DND-41 (cell line): ENCODE data around the gene NFATC2.

ENCODE experiments used
- ATAC-seq: fragments of 200-7000 bp; cut with Tn5 transposase; 3 replicates; pipeline ENCODE4 v1.9.1; 2021; ENCODE audit warnings: low read depth; ENCODE audit not compliant: insufficient read depth
- DNase-seq: peaks from one replicate; pipeline ENCODE4 v3.0.0-alpha.2; 2020
- H2AFZ ChIP-seq: 2 replicates; pipeline ENCODE4 v1.6.0; 2012; ENCODE audit warnings: low read depth, low read length
- H3K27ac ChIP-seq: 2 replicates; pipeline ENCODE4 v1.5.1; 2012; ENCODE audit warnings: low read length, inconsistent platforms
- H3K27me3 ChIP-seq: fragments of 200-600 bp; sonication (generic); 2 replicates; pipeline ENCODE4 v1.6.0; 2012; ENCODE audit warnings: low read length, mild to moderate bottlenecking, inconsistent platforms; ENCODE audit not compliant: insufficient read depth, poor library complexity
- H3K36me3 ChIP-seq: 2 replicates; pipeline ENCODE4 v1.5.1; 2012; ENCODE audit warnings: low read length, inconsistent platforms; ENCODE audit not compliant: insufficient read depth
- H3K4me1 ChIP-seq: 2 replicates; pipeline ENCODE4 v1.5.1; 2012; ENCODE audit warnings: mild to moderate bottlenecking, low read length; ENCODE audit not compliant: insufficient read depth
- H3K4me2 ChIP-seq: 2 replicates; pipeline ENCODE4 v1.6.0; 2012; ENCODE audit warnings: mild to moderate bottlenecking, moderate library complexity, low read length, inconsistent platforms; ENCODE audit not compliant: insufficient read depth
- H3K4me3 ChIP-seq, 2 experiments: fragments of 200-600 bp in 1 of 2; shearing (Covaris generic) in 1 of 2; 2 replicates each; pipeline ENCODE4 v1.5.1; 2012 to 2016; ENCODE audit warnings: inconsistent platforms in 2 of 2, low read length in 2 of 2, mild to moderate bottlenecking in 2 of 2, low read depth in 1 of 2, moderate library complexity in 1 of 2
- H3K79me2 ChIP-seq: 2 replicates; pipeline ENCODE4 v1.6.0; 2012; ENCODE audit warnings: low read length, inconsistent platforms; ENCODE audit not compliant: insufficient read depth
- H3K9ac ChIP-seq: 2 replicates; pipeline ENCODE4 v1.6.0; 2012; ENCODE audit warnings: low read depth, mild to moderate bottlenecking, inconsistent platforms, low read length, moderate library complexity
- H3K9me3 ChIP-seq: 2 replicates; pipeline ENCODE4 v1.5.1; 2012; ENCODE audit warnings: low read length, moderate library complexity, mild to moderate bottlenecking, inconsistent platforms; ENCODE audit not compliant: insufficient read depth, severe bottlenecking
- H4K20me1 ChIP-seq: 2 replicates; pipeline ENCODE4 v1.6.0; 2012; ENCODE audit warnings: low read length; ENCODE audit not compliant: insufficient read depth
- EZH2 ChIP-seq: IDR thresholded peaks from 3 replicates; pipeline ENCODE4 v1.6.1; 2012; ENCODE audit warnings: borderline replicate concordance, low read depth, mild to moderate bottlenecking, moderate library complexity, low read length, inconsistent platforms; ENCODE audit not compliant: severe bottlenecking
- TF ChIP-seq, protein P1 (sequence below): IDR thresholded peaks from 2 replicates; pipeline ENCODE4 v1.5.1; 2012; ENCODE audit warnings: borderline replicate concordance, low read length, moderate library complexity, mild to moderate bottlenecking; ENCODE audit not compliant: poor library complexity, severe bottlenecking; ENCODE audit errors: extremely low read depth

The NFATC2 gene

DNA sequence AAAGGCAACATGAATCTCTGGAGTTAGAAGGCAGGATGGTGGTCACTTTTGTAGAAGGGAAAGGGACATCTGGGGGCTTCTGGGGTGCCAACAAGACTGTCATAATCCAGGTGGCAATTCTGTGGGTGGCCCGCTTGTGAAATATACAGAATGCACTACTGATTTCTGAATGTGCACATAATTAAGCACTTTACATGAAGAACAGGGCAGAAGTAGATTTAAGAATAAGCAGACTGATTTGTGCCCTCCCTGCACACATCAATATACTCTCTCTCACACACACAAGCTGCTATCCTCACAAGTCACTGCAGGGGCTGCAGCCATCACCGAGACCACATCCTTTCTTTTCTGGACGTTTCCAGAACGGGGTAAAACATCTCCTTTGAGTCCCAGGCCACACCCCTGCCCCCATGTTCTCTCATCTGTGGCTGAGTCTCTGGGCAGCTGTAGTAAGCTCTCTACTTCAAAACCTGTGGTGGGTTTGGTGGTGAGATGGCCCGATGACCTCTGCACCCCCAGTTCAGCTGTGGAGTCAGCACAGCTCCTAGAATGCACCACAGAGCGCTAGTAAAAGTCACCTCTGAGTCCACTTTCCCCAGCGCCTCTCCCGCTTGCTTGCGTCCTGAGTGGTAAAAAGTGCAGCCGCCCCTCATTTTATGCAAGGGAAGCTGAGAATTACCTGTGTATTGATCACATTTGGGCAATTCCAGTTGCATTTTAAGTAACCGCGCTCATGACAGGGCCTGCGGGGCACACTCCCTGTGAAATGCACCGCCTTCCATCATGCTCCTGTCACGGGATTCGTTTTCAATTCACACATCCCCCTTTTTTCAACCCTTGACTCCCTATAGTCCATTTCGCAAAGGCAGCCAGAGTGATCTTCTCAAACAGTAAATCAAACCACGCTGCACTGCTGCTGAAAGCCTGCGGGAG, 115.5 kb downstream of the NFATC2 start:
- ATAC-seq (no peak), DNase-seq (no peak)
- H3K4me1 ChIP-seq, result no peaks in the 10 kb centered on the region
- H3K27me3 ChIP-seq, result peaks cover 11% of the 10 kb centered on the region
- no peaks in the 10 kb centered on the region for H3K36me3 ChIP-seq
- H3K79me2 ChIP-seq, result no peaks in the 10 kb centered on the region
- no peak overlapping the region for H3K9ac ChIP-seq
- H3K4me2 ChIP-seq, result no peak overlapping the region
- H3K9me3 ChIP-seq, result no peaks in the 10 kb centered on the region
- no peak for TF ChIP-seq EZH2
- TF ChIP-seq, protein P1, sequence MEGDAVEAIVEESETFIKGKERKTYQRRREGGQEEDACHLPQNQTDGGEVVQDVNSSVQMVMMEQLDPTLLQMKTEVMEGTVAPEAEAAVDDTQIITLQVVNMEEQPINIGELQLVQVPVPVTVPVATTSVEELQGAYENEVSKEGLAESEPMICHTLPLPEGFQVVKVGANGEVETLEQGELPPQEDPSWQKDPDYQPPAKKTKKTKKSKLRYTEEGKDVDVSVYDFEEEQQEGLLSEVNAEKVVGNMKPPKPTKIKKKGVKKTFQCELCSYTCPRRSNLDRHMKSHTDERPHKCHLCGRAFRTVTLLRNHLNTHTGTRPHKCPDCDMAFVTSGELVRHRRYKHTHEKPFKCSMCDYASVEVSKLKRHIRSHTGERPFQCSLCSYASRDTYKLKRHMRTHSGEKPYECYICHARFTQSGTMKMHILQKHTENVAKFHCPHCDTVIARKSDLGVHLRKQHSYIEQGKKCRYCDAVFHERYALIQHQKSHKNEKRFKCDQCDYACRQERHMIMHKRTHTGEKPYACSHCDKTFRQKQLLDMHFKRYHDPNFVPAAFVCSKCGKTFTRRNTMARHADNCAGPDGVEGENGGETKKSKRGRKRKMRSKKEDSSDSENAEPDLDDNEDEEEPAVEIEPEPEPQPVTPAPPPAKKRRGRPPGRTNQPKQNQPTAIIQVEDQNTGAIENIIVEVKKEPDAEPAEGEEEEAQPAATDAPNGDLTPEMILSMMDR, result no peak
- H3K4me3 ChIP-seq, result no peak overlapping the region
- H3K27ac ChIP-seq, result no peak overlapping the region
- H2AFZ ChIP-seq, result no peak overlapping the region
- no peaks in the 10 kb centered on the region for H4K20me1 ChIP-seq

DNA sequence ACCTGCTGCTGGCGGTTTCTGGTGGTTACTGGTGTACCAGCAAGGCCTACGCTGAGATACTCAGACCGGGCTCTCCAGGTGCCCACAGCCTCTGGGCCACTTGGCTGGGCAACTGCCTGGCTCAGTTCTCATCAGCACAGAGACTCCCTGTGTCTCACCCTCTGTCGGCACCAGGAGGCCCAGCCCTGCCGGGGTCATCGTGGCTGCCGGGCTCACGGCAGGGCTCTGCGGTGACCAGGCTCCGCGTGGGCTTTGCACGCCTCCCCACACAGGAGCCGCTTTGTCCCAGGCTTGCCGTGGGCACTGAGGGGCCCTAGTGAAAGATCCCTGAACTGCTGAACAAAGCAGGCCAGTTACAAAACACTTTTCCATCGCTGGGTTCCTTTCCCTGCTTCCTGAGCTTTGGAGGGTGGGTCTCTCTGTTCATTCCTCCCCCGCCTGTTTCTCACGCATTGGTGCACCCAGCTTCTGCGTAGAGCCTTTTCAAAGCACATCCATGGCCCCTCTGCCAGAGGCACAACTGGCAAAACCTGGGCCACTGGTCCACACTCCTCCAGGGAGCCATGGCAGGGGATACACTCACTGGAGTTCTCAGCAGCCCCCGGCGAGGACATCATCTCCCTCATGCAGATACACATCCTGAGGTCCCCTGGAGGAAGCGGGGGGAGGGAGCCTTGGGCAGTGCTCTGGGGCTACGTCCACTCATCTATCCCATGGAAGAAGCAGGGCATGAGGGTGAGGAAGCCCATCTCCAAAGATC, 117.0 kb downstream of the NFATC2 start:
- no peak overlapping the region for H3K9ac ChIP-seq
- no peaks in the 10 kb centered on the region for H3K4me1 ChIP-seq
- no peaks in the 10 kb centered on the region for H3K9me3 ChIP-seq
- no peaks in the 10 kb centered on the region for H3K79me2 ChIP-seq
- H3K27ac ChIP-seq, result no peak overlapping the region
- DNase-seq (no peak), ATAC-seq (no peak)
- TF ChIP-seq, protein P1, result no peak
- TF ChIP-seq EZH2, result no peak
- no peak overlapping the region for H2AFZ ChIP-seq
- no peak overlapping the region for H3K4me3 ChIP-seq
- H3K36me3 ChIP-seq, result no peaks in the 10 kb centered on the region
- no peaks in the 10 kb centered on the region for H4K20me1 ChIP-seq
- no peak overlapping the region for H3K4me2 ChIP-seq
- H3K27me3 ChIP-seq, result peaks cover 14% of the 10 kb centered on the region

DNA sequence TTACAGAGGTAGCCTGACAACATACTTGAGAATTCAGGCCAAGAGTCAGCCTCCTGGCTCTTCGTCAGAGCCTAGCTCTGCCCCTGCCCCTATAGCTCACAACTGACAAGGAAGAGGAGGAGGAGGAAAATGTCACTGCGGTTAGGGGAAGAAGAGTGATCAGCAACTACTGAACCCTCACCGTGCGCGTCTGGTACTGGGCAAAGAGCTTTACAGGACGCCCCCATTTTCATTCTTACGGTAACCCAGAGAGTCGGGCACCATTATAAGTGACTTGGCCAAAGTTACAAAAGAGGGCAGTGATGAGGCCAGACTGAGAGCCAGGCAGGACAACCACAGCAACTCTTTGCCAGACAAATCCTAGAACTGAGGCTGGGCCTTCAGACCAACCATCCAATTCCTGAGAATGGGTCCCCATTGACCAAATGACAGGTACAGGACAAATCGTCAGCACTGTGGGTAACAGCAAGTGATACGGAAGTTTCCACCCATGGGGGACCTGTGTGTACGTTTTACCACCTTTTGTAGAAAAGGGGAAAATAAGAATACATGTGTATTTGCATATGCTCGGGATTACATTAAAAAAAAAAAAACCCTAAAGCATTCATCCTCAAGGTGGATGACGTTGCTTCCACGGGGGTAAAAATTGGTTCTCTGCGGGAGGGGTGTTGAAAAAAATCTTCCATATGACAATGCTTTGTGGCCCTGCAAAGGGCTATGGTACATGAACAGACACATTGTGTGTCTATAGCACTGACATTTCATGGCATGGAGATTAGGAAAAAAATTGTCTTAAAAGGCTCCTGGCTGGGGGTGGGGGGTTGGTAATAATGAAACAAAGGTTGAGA, 118.0 kb downstream of the NFATC2 start:
- no peaks in the 10 kb centered on the region for H3K36me3 ChIP-seq

More for the DNA sequence above, 118.0 kb downstream of the NFATC2 start:
- H3K9ac ChIP-seq, result no peak overlapping the region
- no peak overlapping the region for H3K27ac ChIP-seq
- TF ChIP-seq EZH2, result no peak
- TF ChIP-seq, protein P1, result no peak
- no peak for DNase-seq
- H3K4me1 ChIP-seq, result no peaks in the 10 kb centered on the region
- H2AFZ ChIP-seq, result no peak overlapping the region
- peaks cover 14% of the 10 kb centered on the region for H3K27me3 ChIP-seq
- H3K79me2 ChIP-seq, result no peaks in the 10 kb centered on the region
- H4K20me1 ChIP-seq, result no peaks in the 10 kb centered on the region
- no peaks in the 10 kb centered on the region for H3K9me3 ChIP-seq
- no peak for ATAC-seq
- no peak overlapping the region for H3K4me2 ChIP-seq
- H3K4me3 ChIP-seq, result no peak overlapping the region
